DMS79 treated with DMSO at 0.1 percent for 48 hours (cell line): ENCODE results near the gene CCDC14.
"Not testable (repeated sequence)": the region's sequence is repeated elsewhere in the genome, so short reads cannot be mapped to it uniquely, and the experiment has no call there.

ENCODE experiments used
- DNase-seq: peaks from one replicate; lab custom pipeline; 2025; lab: John Stamatoyannopoulos, UW

CCDC14 gene

GRCh38 chr3:123960781-123961507, at the start of gene CCDC14:
Gene CCDC14 (minus strand): TSS chr3:123961229. CDS start chr3:123961173, 56 bp downstream.
- DNase-seq = peak; percentile 66

- DNase-seq = not testable (repeated sequence)
Observed at GRCh38 chr3:124008321-124008720, 47.3 kb upstream of the CCDC14 start.

GRCh38 chr3:124007186-124007585, 46.2 kb upstream of the CCDC14 start:
- no peak for DNase-seq

GRCh38 chr3:124002405-124003079, 41.5 kb upstream of the CCDC14 start:
- not testable (repeated sequence) for DNase-seq

GRCh38 chr3:124001366-124001765, 40.3 kb upstream of the CCDC14 start:
- DNase-seq = not testable (repeated sequence)

- DNase-seq = no peak
Observed at GRCh38 chr3:123997543-123997942, 36.5 kb upstream of the CCDC14 start.

GRCh38 chr3:123993818-123994217, 32.8 kb upstream of the CCDC14 start:
- peak; percentile 60 for DNase-seq

GRCh38 chr3:123991730-123992588, 30.9 kb upstream of the CCDC14 start, which contains the start of gene ROPN1:
Gene ROPN1 (minus strand): TSS chr3:123992124. CDS start chr3:123980481, 11,643 bp downstream.
- not testable (repeated sequence) for DNase-seq

GRCh38 chr3:123986427-123986826, 25.4 kb upstream of the CCDC14 start:
- DNase-seq = no peak

- no peak for DNase-seq
Observed at GRCh38 chr3:123984957-123985356, 23.9 kb upstream of the CCDC14 start.

- DNase-seq = no peak
Observed at GRCh38 chr3:123984350-123984749, 23.3 kb upstream of the CCDC14 start.

- not testable (repeated sequence) for DNase-seq
Observed at GRCh38 chr3:123981317-123981716, 20.3 kb upstream of the CCDC14 start.

GRCh38 chr3:123980539-123980938, 19.5 kb upstream of the CCDC14 start:
- DNase-seq = no peak

GRCh38 chr3:123979525-123980501, 18.8 kb upstream of the CCDC14 start:
- DNase-seq = peak; percentile 44

- DNase-seq = not testable (repeated sequence)
Observed at GRCh38 chr3:123976904-123977303, 15.9 kb upstream of the CCDC14 start.

GRCh38 chr3:123976181-123976898, 15.3 kb upstream of the CCDC14 start:
- not testable (repeated sequence) for DNase-seq

GRCh38 chr3:123975030-123975429, 14.0 kb upstream of the CCDC14 start:
- DNase-seq = not testable (repeated sequence)

- DNase-seq = no peak
Observed at GRCh38 chr3:123971406-123971805, 10.4 kb upstream of the CCDC14 start.

- peak; percentile 56 for DNase-seq
Observed at GRCh38 chr3:123967260-123967659, 6.2 kb upstream of the CCDC14 start.

- DNase-seq = not testable (repeated sequence)
Observed at GRCh38 chr3:123966799-123967198, 5.8 kb upstream of the CCDC14 start.
